Measurements from ENCODE around the gene DCDC1.

GRCh38 chr11:31092638-31093037, 276.9 kb downstream of the DCDC1 start:
- no peak for TF ChIP-seq CTCF (IDR thresholded peaks at IDR 0.05)
- TF ChIP-seq POLR2A (IDR thresholded peaks at IDR 0.05), result no peak

Measured in suprapubic skin (tissue), 3 donors.